Femur (tissue), 1 donor: ENCODE results near the gene ERBB4.
"Not testable (repeated sequence)": the region's sequence is repeated elsewhere in the genome, so short reads cannot be mapped to it uniquely, and the experiment has no call there.

ENCODE experiments used
- DNase-seq: peaks from one replicate; pipeline ENCODE4 v3.0.0-alpha.2; 2017

The ERBB4 gene

DNA sequence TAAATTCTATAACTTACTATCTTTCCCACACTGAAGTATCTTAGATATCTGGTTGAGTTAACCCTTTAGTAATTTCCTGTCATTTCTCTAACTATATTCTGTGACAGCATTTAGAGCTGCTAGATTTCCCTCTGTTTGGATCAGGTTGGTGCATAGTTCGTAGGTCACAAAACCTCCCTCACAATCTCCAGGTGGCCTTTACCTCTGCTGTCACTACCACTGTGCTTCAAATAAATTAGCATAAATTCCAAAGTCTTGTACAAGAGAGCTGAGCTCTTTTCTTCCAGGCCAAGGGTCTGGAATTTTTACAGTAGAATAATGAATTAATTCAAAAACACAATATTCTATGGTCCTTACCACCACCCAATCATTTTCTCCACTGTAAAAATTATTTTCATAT, 739.7 kb downstream of the ERBB4 start:
- no peak for DNase-seq

DNA sequence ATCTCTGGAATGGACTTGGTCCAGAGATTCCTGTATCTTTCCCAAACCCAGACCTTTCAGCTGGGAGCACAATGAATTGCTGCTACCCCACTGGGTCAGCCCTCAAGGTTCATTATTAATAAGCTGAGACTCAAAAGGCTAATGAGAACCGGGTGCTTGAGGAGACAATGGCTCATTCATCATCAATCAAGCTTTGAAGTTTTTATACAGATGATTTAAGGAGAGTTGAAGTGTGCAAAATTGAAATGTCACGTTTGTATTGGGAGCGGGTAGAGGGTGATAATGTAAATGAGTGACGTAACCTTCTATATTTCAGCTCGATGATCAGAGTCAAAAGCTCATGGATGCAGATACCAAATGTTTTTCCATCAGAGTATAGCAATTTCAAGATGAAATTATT, 744.9 kb downstream of the ERBB4 start:
- no peak for DNase-seq

- DNase-seq = no peak
Observed at GRCh38 chr2:211789982-211790381, 748.6 kb downstream of the ERBB4 start.

- no peak for DNase-seq
Observed at GRCh38 chr2:211766689-211767088, 771.9 kb downstream of the ERBB4 start.

- DNase-seq = no peak
Observed at GRCh38 chr2:211762479-211762878, 776.1 kb downstream of the ERBB4 start.

DNA sequence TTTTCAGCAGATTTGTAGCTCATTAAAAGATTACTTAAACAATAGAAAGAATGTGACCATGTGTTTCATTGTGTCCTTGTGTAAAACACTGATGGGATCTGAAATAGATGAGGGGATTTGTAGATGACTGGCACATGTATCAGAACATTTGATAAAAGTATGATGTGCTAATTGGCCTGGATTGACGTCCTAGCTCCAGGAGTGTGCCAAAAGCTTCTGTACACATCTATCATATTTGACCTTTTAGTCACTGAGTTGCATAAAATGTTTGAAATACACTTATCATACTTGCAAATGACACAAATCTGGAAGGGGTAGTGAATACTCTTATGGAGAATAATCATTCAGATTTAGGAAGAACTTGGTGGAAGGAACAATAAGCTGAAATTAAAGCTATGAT, 778.5 kb downstream of the ERBB4 start:
- DNase-seq = no peak

- DNase-seq = no peak
Observed at GRCh38 chr2:211756266-211756665, 782.3 kb downstream of the ERBB4 start.

DNA sequence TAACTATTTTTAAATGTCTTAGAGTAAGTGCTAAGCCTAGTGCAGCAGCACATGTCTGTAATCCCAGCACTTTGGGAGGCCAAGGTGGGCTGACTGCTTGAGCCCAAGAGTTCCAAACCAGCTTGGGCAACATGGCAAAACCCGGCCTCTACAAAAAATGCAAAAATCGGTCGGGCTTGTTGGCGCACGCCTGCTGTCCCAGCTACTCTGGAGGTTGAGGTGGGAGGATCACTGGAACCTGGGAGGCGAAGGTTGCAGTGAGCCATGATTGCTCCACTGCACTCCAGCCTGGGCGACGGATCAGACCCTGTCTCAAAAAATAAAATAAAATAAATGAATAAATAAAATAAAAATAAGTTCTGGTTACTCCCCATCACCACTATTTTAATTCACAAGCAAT, 783.4 kb downstream of the ERBB4 start:
- no peak for DNase-seq

GRCh38 chr2:211751848-211752247, 786.8 kb downstream of the ERBB4 start:
- no peak for DNase-seq

DNA sequence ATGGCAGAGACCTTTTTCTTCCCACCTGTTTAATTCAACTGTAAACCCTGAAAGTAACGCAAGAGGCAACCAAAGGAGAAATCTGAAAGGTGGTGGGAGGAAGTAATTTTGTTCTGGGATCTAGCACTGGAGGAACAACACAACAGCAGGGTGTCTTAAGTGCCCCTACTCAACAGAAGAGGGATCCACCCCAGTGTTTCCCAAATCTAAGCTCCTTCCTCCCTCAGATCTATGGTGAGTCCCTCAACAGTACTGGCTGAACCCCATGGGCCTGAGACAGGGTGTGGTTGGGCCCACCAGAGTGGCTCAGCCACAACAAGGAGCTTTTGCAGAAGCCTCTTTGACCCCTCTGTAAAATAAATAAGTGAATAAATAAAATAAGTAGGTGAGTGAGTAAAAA, 790.3 kb downstream of the ERBB4 start:
- no peak for DNase-seq

GRCh38 chr2:211745295-211746097, 793.1 kb downstream of the ERBB4 start:
- peak; percentile 50 for DNase-seq

DNA sequence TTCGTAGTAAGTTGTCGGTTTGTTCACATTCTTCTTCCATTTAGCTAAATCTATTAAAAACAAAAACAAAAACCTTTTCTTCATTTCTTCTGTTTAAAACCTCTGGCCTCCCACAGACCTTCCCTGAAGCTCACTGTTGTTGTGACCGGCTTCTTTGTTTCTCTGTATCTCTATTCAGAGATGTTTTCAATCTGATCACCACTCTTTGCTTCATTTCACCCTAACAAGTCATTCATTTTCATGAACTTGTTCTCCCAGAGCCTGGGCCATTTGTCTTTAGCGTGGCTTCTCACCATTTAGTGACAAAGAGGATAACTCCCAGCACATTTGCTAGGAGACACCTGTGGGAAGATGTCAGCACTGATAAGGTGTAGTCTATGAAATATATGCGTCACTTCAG, 794.2 kb downstream of the ERBB4 start:
- no peak for DNase-seq

GRCh38 chr2:211741966-211742365, 796.6 kb downstream of the ERBB4 start:
- DNase-seq = no peak

DNA sequence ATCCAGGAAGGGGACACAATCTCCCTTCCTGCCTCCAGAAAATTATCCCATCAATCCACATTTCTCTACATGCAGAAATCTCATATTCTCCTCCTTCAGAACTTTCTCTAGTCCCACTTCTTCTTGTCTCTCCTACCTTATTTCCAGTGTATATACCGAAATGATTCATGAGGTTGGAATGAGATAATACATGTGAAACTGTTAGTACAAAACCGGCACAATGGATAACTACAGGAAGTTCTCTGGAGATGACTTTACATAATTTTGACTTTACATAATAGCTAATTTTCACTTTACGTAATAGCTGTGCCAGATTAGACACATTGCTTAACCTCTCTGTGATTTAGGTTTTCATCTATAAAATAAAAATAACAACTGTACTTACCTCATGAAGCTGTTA, 801.3 kb downstream of the ERBB4 start:
- no peak for DNase-seq

DNA sequence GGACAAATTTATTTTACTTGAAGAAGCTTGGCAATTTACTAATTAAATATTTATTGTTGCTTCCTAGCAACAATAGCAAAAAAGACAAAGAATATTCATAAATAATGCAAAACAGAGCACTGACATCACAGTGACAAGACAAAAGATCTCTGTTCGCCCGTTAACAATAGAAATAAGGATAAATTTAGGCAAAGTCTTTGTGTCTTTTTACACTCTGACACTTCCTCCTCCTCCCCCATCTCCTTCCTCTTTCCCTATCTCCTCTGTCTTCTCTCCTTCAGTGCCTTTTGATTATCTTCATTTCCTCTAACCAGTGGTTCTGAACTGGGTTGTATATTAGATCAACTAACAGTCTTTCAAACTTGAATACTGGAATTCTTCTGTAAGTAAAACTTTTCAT, 808.4 kb downstream of the ERBB4 start:
- no peak for DNase-seq

- no peak for DNase-seq
Observed at GRCh38 chr2:211729433-211729832, 809.2 kb downstream of the ERBB4 start.

DNA sequence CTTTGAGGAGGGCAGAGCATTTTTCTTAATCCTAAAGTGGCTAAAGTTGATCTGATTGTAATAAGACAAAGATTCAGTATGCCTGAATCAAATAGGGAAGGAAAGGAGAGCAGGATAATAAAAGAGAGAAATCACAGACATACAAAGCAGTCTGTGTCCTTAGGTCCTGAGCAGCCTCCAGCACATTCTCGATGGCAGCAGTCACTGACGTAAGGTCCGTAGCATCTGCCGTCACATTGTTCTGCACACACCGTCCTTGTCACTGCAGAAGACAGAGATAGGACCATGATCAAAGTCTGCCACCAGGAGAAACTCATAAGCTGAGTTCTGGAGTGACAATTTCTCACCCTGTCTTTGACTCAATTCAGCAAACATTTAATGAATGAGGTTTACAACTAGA, 813.7 kb downstream of the ERBB4 start:
- no peak for DNase-seq

- no peak for DNase-seq
Observed at GRCh38 chr2:211723398-211723797, 815.2 kb downstream of the ERBB4 start.

GRCh38 chr2:211722928-211723327, 815.7 kb downstream of the ERBB4 start:
- no peak for DNase-seq

DNA sequence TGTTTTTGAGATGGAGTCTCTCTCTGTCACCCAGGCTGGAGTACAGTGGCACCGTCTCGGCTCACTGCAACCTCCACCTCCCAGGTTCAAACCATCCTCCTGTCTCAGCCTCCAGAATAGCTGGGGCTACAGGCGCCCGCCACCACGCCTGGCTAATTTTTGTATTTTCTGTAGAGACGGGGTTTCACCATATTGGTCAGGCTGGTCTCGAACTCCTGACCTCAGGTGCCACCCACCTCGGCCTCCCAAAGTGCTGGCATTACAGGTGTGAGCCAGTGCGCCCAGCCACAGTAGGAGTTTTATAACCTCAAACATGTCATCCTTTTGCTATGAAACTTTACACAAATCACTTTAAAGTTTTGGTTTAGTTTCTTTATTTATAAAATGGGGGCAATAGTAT, 816.7 kb downstream of the ERBB4 start:
- DNase-seq = not testable (repeated sequence)

GRCh38 chr2:211709389-211709788, 829.2 kb downstream of the ERBB4 start:
- DNase-seq = no peak

- DNase-seq = no peak
Observed at GRCh38 chr2:211692689-211693088, 845.9 kb downstream of the ERBB4 start.

DNA sequence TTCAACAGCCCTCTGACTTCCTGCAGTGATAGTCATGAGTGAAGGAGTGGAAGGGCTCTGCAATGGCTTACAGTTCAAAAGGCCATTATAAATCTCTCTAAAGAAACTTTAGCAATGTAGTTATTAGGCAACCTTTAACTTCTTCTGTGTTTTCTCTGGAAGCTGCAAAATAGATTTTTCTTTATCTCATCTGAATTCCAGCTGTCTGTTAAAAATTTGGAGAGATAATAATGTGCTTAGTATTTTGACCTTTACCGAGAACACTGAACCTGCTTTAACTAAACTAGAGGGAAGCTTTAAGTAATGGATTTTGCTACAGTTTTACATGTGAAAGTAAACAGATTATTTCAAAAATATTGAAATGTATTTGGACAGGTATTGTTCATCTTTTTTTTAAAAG, 847.9 kb downstream of the ERBB4 start:
- no peak for DNase-seq

DNA sequence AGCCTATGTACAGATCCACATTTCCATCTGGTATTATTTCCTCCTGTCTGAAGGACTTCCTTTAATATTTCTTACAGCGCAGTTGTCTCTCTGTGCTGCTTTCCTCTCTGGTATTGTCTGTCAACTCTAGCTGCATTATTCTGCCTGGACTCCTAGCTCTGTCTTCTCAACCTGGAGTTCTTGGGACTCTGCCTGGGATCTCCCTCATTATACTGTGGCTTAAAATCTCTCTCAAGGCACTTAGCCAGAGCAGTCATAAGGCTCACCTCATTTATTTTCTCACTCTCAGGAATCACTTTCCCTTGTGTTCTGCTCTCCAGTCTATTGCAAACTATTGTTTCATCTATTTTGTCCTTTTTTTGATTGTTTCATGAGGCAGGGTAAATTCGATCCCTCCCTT, 850.4 kb downstream of the ERBB4 start:
- no peak for DNase-seq

DNA sequence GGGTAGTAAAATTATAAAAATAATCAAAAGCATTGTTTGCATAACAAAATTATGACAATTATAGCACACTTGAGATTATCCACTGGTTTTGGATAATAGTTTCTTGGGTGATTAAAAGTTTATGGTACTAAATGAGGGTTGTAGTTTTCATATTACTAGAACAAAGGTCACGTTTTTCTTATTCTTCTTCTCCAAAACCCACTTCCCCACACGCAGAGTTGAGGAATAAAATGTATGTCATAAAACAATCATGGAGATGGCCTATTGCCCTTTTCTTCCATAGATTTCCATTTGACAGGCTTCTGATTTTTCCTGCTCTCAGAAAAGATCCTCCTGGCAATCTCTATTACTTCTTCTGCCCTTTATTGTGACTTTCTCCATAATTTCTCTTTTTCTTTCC, 863.9 kb downstream of the ERBB4 start:
- DNase-seq = no peak
